Right lobe of liver (tissue), 6 donors: ENCODE results near the gene ZYG11B. TPM values are rescaled to one million over a fixed set of nuclear protein-coding genes. Genes with fewer than 3 reads are reported as not detected.
"Not testable (repeated sequence)": the region's sequence is repeated elsewhere in the genome, so short reads cannot be mapped to it uniquely, and the experiment has no call there.

ENCODE experiments used
- ATAC-seq, 4 donors: fragments of 200-7000 bp; cut with Tn5 transposase; one replicate each; pipeline ENCODE4 v1.9.1; 2020; ENCODE audit warnings: mild to moderate bottlenecking in 4 of 4, moderate library complexity in 4 of 4
- DNase-seq, 3 donors: peaks; one replicate each; pipeline ENCODE4 v3.0.0-alpha.2; 2020
- H3K27ac ChIP-seq, 3 donors: fragments of 200-600 bp; one replicate each; pipeline ENCODE4 v1.8.0; 2022
- H3K27me3 ChIP-seq, 2 donors: fragments of 200-600 bp; one replicate each; pipeline ENCODE4 v1.8.0; 2022
- H3K36me3 ChIP-seq, 4 donors: fragments of 200-600 bp; sonication (generic) in 1 of 4; one replicate each; pipeline versions ENCODE4 v1.5.1 to v1.8.0; 2017 to 2022; ENCODE audit warnings: control low read depth in 1 of 4
- H3K4me1 ChIP-seq, 4 donors: fragments of 200-600 bp; sonication (generic) in 1 of 4; one replicate each; pipeline versions ENCODE4 v1.5.1 to v1.8.0; 2017 to 2022; ENCODE audit warnings: control low read depth in 1 of 4
- H3K4me3 ChIP-seq, 3 donors: fragments of 200-600 bp; one replicate each; pipeline ENCODE4 v1.8.0; 2022
- H3K9me3 ChIP-seq, 4 donors: fragments of 200-600 bp; sonication (generic) in 1 of 4; one replicate each; pipeline versions ENCODE4 v1.5.1 to v1.8.0; 2017 to 2022; ENCODE audit warnings: control low read depth in 1 of 4
- CTCF ChIP-seq, 4 donors: fragments of 200-600 bp in 3 of 4; fragments of 450-650 bp in 1 of 4; IDR thresholded peaks; one replicate each; pipeline versions ENCODE4 v1.5.1 to v1.8.0; 2016 to 2022; ENCODE audit warnings: antibody characterized with exemption in 4 of 4, mild to moderate bottlenecking in 2 of 4
- POLR2A ChIP-seq: fragments of 450-650 bp; IDR thresholded peaks from one replicate; pipeline ENCODE4 v1.6.1; 2017; ENCODE audit warnings: antibody characterized with exemption, mild to moderate bottlenecking
- WGBS: methylation state at CpG from one replicate; pipeline ENCODE4 v1.1.6; 2018; ENCODE audit warnings: low coverage, low lambda C conversion rate; ENCODE audit not compliant: insufficient coverage; ENCODE audit errors: missing lambda C conversion rate; 5-methylcytosine and 5-hydroxymethylcytosine counted together
- intact Hi-C, 2 donors: fragments of 100-400 bp; cut with DNase I; formaldehyde crosslinking; loops; one replicate each; pipeline versions ENCODE4 v1.11.2 to v1.14.1; 2022
- total RNA-seq, 6 experiments: library from RNA; depleted of rRNA in 2 of 6; stranded (reverse); fragments of >200 nt in 2 of 6; fragmentation: NEBNext Ultra II Directional in 3 of 6; extraction: Animal tissue kit (Norgen Biotek cat#: 25700) in 3 of 6; gene quantifications; one replicate each; pipeline versions ENCODE4 v1.1.0 to v1.2.4, GENCODE V29; 2016 to 2023
- donor health status: DM: no; HTN: yes; CAD: no.
- donor health status: DM: no; HTN: no; CAD: no.
- donor health status: DM: no; HTN: no; CAD: no.
- donor health status: DM: no; HTN: yes; CAD: no.
- donor health status: DM: no; HTN: yes; CAD: no.

Gene ZYG11B
- total RNA-seq, 6 experiments from 2014 or later = 17.7 to 39.2 (median 30.9) TPM

DNA sequence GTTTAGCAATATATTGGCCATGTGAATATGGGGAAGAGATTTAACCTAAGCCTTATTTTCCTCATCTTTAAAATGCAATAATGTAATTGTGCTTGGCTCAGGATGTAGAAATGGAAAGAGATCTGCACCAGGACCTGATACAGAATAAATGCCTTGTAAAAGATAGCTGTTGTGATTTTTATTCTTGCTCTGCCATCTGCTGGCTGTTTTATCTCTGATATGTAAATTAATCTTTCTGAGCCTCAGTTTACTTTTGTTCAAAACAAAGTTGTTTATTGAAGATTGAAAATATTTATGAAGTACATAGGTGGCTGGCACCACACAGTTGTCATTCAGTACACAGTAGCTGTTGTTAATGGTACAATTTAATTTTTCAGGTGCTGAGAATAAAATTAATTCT, 21.9 kb downstream of the ZYG11B start:
- H3K36me3 ChIP-seq = no peaks in the 10 kb centered on the region
- intact Hi-C loops = no loop called here
- H3K27me3 ChIP-seq = no peaks in the 10 kb centered on the region
- no peak overlapping the region for H3K4me3 ChIP-seq
- H3K9me3 ChIP-seq = no peaks in the 10 kb centered on the region
- ATAC-seq (peak; percentile 26 to 51 (median 45)), DNase-seq (no peak)
- peak; percentile 38 to 60 (median 46) for TF ChIP-seq CTCF (IDR thresholded peaks at IDR 0.05)
- no peak for TF ChIP-seq POLR2A
- H3K4me1 ChIP-seq = peaks cover 0 to 65% (median 14%) of the 10 kb centered on the region in 4 donors
- H3K27ac ChIP-seq = peak overlapping the region in 2 of 3 donors; percentile 37 to 73

- H3K36me3 ChIP-seq, H3K9me3 ChIP-seq, H3K4me3 ChIP-seq, intact Hi-C loops, DNase-seq, H3K27me3 ChIP-seq: not testable (repeated sequence)
- ATAC-seq = peak in 2 of 4 donors; percentile 4 to 15
- WGBS = 43% methylated on average over 9 of the region's 9 CpGs
- Histone ChIP-seq H3K4me1 (peaks cover 0 to 65% (median 14%) of the 10 kb centered on the region in 4 donors), H3K27ac (peak overlapping the region in 2 of 3 donors; percentile 37 to 73)
Observed at GRCh38 chr1:52749496-52749895, 23.2 kb downstream of the ZYG11B start.

DNA sequence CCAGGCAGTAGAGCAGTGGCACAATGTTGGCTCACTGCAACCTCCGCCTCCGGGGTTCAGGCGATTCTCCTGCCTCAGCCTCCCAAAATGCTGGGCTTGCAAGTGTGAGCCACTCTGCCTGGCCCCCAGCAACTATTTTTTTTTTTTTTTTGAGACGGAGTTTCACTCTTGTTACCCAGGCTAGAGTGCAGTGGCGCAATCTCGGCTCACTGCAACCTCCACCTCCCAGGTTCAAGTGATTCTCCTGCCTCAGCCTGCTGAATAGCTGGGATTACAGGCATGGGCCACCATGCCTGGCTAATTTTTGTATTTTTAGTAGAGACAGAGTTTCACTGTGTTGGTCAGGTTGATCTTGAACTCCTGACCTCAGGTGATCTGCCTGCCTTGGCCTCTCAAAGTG, 23.9 kb downstream of the ZYG11B start:
- intact Hi-C loops, H3K9me3 ChIP-seq, H3K27me3 ChIP-seq, H3K4me3 ChIP-seq, H3K36me3 ChIP-seq: not testable (repeated sequence)
- ATAC-seq = peak; percentile 48 to 57 (median 52)
- DNase-seq = peak in 2 of 3 donors; percentile 25 to 50
- peak overlapping the region in 2 of 3 donors; percentile 37 to 73 for H3K27ac ChIP-seq
- H3K4me1 ChIP-seq = peaks cover 0 to 65% (median 14%) of the 10 kb centered on the region in 4 donors
- WGBS = 29% methylated on average over 6 of the region's 6 CpGs

DNA sequence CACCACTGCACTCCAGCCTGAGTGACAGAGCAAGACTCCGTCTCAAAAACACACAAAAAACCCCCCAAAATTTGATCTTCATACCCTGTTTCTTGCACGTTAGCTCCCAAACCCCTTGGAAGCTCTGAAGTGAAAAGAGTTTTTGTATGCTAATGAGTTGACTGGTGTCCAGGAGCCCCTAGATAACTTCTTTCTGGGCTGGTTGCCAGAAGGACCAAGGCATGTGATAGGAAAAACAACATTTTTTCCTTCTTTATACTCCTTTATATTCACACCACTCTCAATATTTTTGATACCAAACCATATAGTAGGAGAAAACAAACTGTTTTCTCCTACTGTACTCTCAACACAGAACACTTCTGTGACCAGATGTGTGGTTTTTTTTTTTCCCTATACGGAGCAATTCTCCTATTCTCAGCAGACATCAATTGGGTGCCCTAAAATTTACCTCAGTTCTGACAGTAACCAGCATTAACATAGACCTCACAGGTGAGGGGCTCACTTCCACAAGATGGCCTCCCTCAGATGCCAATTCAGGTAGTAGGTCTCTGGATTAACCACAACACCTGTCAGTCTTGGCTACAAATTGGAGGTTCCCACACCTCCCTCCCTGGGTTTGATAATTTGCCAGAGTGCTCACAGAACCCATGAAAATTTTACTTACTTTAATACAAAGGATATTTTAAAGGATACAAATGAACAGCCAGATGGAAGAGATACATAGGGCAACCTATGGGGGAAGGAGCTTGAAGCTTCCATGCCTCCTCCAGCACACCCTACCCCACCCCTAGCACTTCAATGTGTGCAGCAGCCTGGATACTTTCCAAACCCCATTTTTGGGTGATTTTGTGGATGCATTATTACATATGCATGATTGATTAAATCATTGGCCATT, 25.6 kb downstream of the ZYG11B start:
- Histone ChIP-seq H3K4me1 (peaks cover 0 to 48% (median 13%) of the 10 kb centered on the region in 4 donors), H3K4me3 (no peak overlapping the region), H3K9me3 (no peaks in the 10 kb centered on the region), H3K27ac (no peak overlapping the region), H3K27me3 (no peaks in the 10 kb centered on the region), H3K36me3 (peaks cover 0 to 6% (median under 1%) of the 10 kb centered on the region in 4 donors)
- ATAC-seq (peak in 3 of 4 donors; percentile 9 to 39 (median 16)), DNase-seq (no peak)
- WGBS = 19% methylated on average over 2 of the region's 3 CpGs
- TF ChIP-seq CTCF (IDR thresholded peaks at IDR 0.05) (no peak), POLR2A (no peak)
- intact Hi-C loops = no loop called here

DNA sequence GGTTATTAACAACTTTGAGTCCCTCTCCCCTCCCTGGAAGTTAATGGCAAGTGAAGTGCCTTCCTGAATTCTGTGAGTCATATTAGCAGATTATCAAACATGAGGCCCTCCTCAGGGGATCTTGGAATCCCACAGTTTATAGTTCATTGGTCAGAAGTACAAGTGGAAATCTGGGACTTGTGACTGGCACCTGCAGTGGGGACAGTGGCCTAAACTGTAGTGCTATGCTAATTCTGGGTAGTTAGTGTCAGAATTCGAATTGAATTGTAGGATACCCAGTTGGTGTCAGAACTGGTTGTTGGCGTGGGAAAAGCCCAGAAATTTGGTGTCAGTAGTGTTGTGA, 26.2 kb downstream of the ZYG11B start:
- DNase-seq (no peak), ATAC-seq (no peak)
- Histone ChIP-seq H3K4me3 (no peak overlapping the region), H3K9me3 (no peaks in the 10 kb centered on the region), H3K4me1 (peaks cover 0 to 42% (median 10%) of the 10 kb centered on the region in 4 donors), H3K27ac (no peak overlapping the region), H3K36me3 (peaks cover 0 to 12% (median 2%) of the 10 kb centered on the region in 4 donors), H3K27me3 (no peaks in the 10 kb centered on the region)
- WGBS = 80% methylated on average over 1 of the region's 2 CpGs
- TF ChIP-seq POLR2A = no peak
- intact Hi-C loops = no loop called here

DNA sequence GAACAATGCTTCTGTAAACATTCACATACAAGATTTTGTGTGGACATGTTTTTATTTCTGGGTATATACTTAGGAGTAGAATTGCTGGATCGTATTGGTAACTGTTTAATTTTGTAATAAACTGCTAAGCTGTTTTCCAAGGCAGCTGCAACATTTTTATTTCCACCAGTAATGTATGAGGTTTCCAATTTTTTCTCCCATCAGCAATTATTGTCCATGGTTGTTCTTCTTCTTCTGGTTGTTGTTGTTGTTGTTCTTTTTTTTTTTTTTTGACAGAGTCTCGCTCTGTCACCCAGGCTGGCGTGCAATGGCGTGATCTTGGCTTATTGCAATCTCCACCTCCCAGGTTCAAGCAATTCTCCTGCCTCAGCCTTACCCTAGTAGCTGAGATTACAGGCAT, 26.9 kb downstream of the ZYG11B start:
- H3K4me3 ChIP-seq = no peak overlapping the region
- H3K4me1 ChIP-seq = peaks cover 0 to 36% (median 7%) of the 10 kb centered on the region in 4 donors
- no peak overlapping the region for H3K27ac ChIP-seq
- peaks cover 0 to 19% (median 2%) of the 10 kb centered on the region in 4 donors for H3K36me3 ChIP-seq
- ATAC-seq (no peak), DNase-seq (no peak)
- intact Hi-C loops = no loop called here
- no peak for TF ChIP-seq POLR2A
- no peak for TF ChIP-seq CTCF (IDR thresholded peaks at IDR 0.05)
- 93% methylated on average over 4 of the region's 4 CpGs for WGBS
- no peaks in the 10 kb centered on the region for H3K9me3 ChIP-seq
- no peaks in the 10 kb centered on the region for H3K27me3 ChIP-seq
